ENCODE measurements around the gene MAS1L.

Gene MAS1L

GRCh38 chr6:29491574-29491973 lies 3.8 kb upstream of the MAS1L start:
- no peak overlapping the region for H3K9ac ChIP-seq (ENCODE audit: low read length)

DNA sequence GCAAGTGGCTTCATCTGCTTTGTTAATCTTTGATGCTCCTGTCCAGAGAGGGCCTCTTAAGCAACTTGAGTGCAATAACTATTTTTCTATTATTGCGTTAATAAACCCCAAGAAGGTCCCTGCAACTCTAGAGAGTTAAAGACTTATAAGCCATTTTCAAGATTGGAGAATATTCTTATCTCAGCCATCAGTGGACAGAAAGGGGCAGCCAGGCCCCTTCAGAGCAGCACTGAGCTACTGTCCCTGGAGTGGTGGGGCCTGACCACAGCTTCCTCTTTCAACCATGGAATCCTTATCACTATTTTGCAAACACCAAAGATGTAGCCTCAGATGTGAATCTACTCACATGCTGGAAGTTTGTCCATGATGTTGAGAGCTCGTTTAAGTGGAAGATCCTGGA lies 2.8 kb upstream of the MAS1L start:
- Histone ChIP-seq H3K4me3 (ENCODE audit: insufficient read depth, low read length, poor library complexity, severe bottlenecking) (no peak overlapping the region), H3K9me3 (ENCODE audit: insufficient read depth, low read length) (no peaks in the 10 kb centered on the region), H4K20me1 (ENCODE audit: low read depth, low read length) (no peaks in the 10 kb centered on the region), H3K27me3 (ENCODE audit: low read length) (no peaks in the 10 kb centered on the region), H3F3A (ENCODE audit: insufficient read depth) (no peaks in the 10 kb centered on the region), H3K9ac (ENCODE audit: low read length) (no peak overlapping the region), H3K27ac (ENCODE audit: low read depth, low read length) (no peak overlapping the region), H2AFZ (ENCODE audit: low read depth, low read length, severe bottlenecking) (no peak overlapping the region), H3K36me3 (ENCODE audit: low read length) (no peaks in the 10 kb centered on the region), H3K4me2 (ENCODE audit: low read depth, low read length, poor library complexity, severe bottlenecking) (no peak overlapping the region), H3K79me2 (ENCODE audit: insufficient read depth, low read length) (no peaks in the 10 kb centered on the region), H3K9me2 (replicated peaks; ENCODE audit: insufficient read depth, low read length) (no peaks in the 10 kb centered on the region)
- TF ChIP-seq, protein P1, sequence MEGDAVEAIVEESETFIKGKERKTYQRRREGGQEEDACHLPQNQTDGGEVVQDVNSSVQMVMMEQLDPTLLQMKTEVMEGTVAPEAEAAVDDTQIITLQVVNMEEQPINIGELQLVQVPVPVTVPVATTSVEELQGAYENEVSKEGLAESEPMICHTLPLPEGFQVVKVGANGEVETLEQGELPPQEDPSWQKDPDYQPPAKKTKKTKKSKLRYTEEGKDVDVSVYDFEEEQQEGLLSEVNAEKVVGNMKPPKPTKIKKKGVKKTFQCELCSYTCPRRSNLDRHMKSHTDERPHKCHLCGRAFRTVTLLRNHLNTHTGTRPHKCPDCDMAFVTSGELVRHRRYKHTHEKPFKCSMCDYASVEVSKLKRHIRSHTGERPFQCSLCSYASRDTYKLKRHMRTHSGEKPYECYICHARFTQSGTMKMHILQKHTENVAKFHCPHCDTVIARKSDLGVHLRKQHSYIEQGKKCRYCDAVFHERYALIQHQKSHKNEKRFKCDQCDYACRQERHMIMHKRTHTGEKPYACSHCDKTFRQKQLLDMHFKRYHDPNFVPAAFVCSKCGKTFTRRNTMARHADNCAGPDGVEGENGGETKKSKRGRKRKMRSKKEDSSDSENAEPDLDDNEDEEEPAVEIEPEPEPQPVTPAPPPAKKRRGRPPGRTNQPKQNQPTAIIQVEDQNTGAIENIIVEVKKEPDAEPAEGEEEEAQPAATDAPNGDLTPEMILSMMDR (IDR thresholded peaks at IDR 0.05; ENCODE audit: insufficient read depth, low read length, poor library complexity, severe bottlenecking): no peak
- no peak for TF ChIP-seq EZH2phosphoT487 (conservative IDR thresholded peaks at IDR 0.05; ENCODE audit: low read length)

More at GRCh38 chr6:29491574-29491973, 3.8 kb upstream of the MAS1L start:
- no peaks in the 10 kb centered on the region for H3K27me3 ChIP-seq (ENCODE audit: low read length)
- no peak overlapping the region for H2AFZ ChIP-seq (ENCODE audit: low read depth, low read length, severe bottlenecking)
- H3K4me2 ChIP-seq (ENCODE audit: low read depth, low read length, poor library complexity, severe bottlenecking): no peak overlapping the region
- no peaks in the 10 kb centered on the region for H4K20me1 ChIP-seq (ENCODE audit: low read depth, low read length)
- no peak for TF ChIP-seq EZH2phosphoT487 (conservative IDR thresholded peaks at IDR 0.05; ENCODE audit: low read length)
- TF ChIP-seq, protein P1 (IDR thresholded peaks at IDR 0.05; ENCODE audit: insufficient read depth, low read length, poor library complexity, severe bottlenecking): no peak
- H3K4me3 ChIP-seq (ENCODE audit: insufficient read depth, low read length, poor library complexity, severe bottlenecking): no peak overlapping the region
- no peak overlapping the region for H3K27ac ChIP-seq (ENCODE audit: low read depth, low read length)
- no peaks in the 10 kb centered on the region for H3K9me2 ChIP-seq (replicated peaks; ENCODE audit: insufficient read depth, low read length)
- H3K36me3 ChIP-seq (ENCODE audit: low read length): no peaks in the 10 kb centered on the region
- no peaks in the 10 kb centered on the region for H3F3A ChIP-seq (ENCODE audit: insufficient read depth)
- H3K9me3 ChIP-seq (ENCODE audit: insufficient read depth, low read length): no peaks in the 10 kb centered on the region
- no peaks in the 10 kb centered on the region for H3K79me2 ChIP-seq (ENCODE audit: insufficient read depth, low read length)

DNA sequence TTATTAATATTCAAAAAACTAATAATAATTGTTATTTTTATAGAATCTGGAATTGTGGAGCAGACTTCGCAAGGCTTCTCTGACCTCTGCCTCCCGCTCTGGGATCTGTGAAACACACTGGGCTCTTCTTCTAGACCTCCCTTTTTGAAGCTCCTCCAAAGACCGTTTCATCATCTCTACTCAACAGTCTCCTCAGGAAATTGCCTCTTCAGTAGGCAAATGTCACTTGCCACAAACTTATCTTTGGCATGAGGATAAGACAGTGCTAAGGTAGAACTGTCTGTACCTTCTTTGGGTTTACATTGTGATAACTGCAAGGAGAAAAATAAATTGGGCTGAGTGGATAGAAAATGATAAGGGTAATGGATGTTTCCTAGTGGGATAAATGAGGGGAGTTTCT lies 2.3 kb upstream of the MAS1L start:
- H3F3A ChIP-seq (ENCODE audit: insufficient read depth): no peaks in the 10 kb centered on the region
- H3K9me3 ChIP-seq (ENCODE audit: insufficient read depth, low read length): no peaks in the 10 kb centered on the region
- H2AFZ ChIP-seq (ENCODE audit: low read depth, low read length, severe bottlenecking): no peak overlapping the region
- H3K4me3 ChIP-seq (ENCODE audit: insufficient read depth, low read length, poor library complexity, severe bottlenecking): no peak overlapping the region
- H3K27ac ChIP-seq (ENCODE audit: low read depth, low read length): no peak overlapping the region
- no peak for TF ChIP-seq EZH2phosphoT487 (conservative IDR thresholded peaks at IDR 0.05; ENCODE audit: low read length)
- TF ChIP-seq, protein P1 (IDR thresholded peaks at IDR 0.05; ENCODE audit: insufficient read depth, low read length, poor library complexity, severe bottlenecking): no peak
- H4K20me1 ChIP-seq (ENCODE audit: low read depth, low read length): no peaks in the 10 kb centered on the region
- H3K27me3 ChIP-seq (ENCODE audit: low read length): no peaks in the 10 kb centered on the region
- no peaks in the 10 kb centered on the region for H3K79me2 ChIP-seq (ENCODE audit: insufficient read depth, low read length)
- no peaks in the 10 kb centered on the region for H3K36me3 ChIP-seq (ENCODE audit: low read length)
- no peaks in the 10 kb centered on the region for H3K9me2 ChIP-seq (replicated peaks; ENCODE audit: insufficient read depth, low read length)
- H3K4me2 ChIP-seq (ENCODE audit: low read depth, low read length, poor library complexity, severe bottlenecking): no peak overlapping the region
- H3K9ac ChIP-seq (ENCODE audit: low read length): no peak overlapping the region
